ENCODE data around the gene NEURL1B. TPM values are rescaled to one million over a fixed set of nuclear protein-coding genes. Genes with fewer than 3 reads are reported as not detected.

Gene NEURL1B
- total RNA-seq, 4 donors from 2014 or later: 21.7 to 59.9 (median 41.5) TPM

- Histone ChIP-seq H3K27ac (no peak overlapping the region), H3K4me1 (peaks cover 0 to 11% (median 0%) of the 10 kb centered on the region in 3 donors), H3K27me3 (no peaks in the 10 kb centered on the region), H3K4me3 (no peak overlapping the region), H3K36me3 (no peaks in the 10 kb centered on the region), H3K9me3 (no peaks in the 10 kb centered on the region)
- no peak for ATAC-seq
- WGBS, 2 donors (ENCODE audit: low coverage in 1 of 2): 100% methylated on average over 1 of the region's 3 CpGs; no CpG with 5 or more reads in 1 of the 2 donors
- TF ChIP-seq EP300 (IDR thresholded peaks at IDR 0.05): no peak
- TF ChIP-seq POLR2A (IDR thresholded peaks at IDR 0.05): no peak
- no peak for TF ChIP-seq CTCF (IDR thresholded peaks at IDR 0.05)
- no peak for TF ChIP-seq POLR2AphosphoS5 (IDR thresholded peaks at IDR 0.05)
Measured at GRCh38 chr5:172633403-172633970, 7.6 kb upstream of the NEURL1B start.

- ATAC-seq: no peak
- Histone ChIP-seq H3K27ac (no peak overlapping the region), H3K4me1 (peaks cover 0 to 11% (median 0%) of the 10 kb centered on the region in 3 donors), H3K9me3 (no peaks in the 10 kb centered on the region), H3K27me3 (no peaks in the 10 kb centered on the region), H3K36me3 (no peaks in the 10 kb centered on the region), H3K4me3 (no peak overlapping the region)
- TF ChIP-seq CTCF (IDR thresholded peaks at IDR 0.05): no peak
- no peak for TF ChIP-seq EP300 (IDR thresholded peaks at IDR 0.05)
- no peak for TF ChIP-seq POLR2A (IDR thresholded peaks at IDR 0.05)
- no peak for TF ChIP-seq POLR2AphosphoS5 (IDR thresholded peaks at IDR 0.05)
- 100% methylated on average over 1 of the region's 4 CpGs for WGBS, 2 donors (ENCODE audit: low coverage in 1 of 2)
Measured at GRCh38 chr5:172634106-172634899, 6.8 kb upstream of the NEURL1B start.

GRCh38 chr5:172635038-172635437 lies 6.0 kb upstream of the NEURL1B start:
- no peak for ATAC-seq
- 85 to 93% methylated on average over 5 of the region's 12 CpGs for WGBS, 2 donors (ENCODE audit: low coverage in 1 of 2)
- no peak overlapping the region for H3K27ac ChIP-seq
- peaks cover 0 to 13% (median 0%) of the 10 kb centered on the region in 3 donors for H3K4me1 ChIP-seq
- H3K36me3 ChIP-seq: no peaks in the 10 kb centered on the region
- no peak overlapping the region for H3K4me3 ChIP-seq
- TF ChIP-seq CTCF (IDR thresholded peaks at IDR 0.05): no peak
- no peak for TF ChIP-seq EP300 (IDR thresholded peaks at IDR 0.05)
- no peak for TF ChIP-seq POLR2AphosphoS5 (IDR thresholded peaks at IDR 0.05)
- TF ChIP-seq POLR2A (IDR thresholded peaks at IDR 0.05): no peak
- H3K27me3 ChIP-seq: no peaks in the 10 kb centered on the region
- H3K9me3 ChIP-seq: no peaks in the 10 kb centered on the region

GRCh38 chr5:172636279-172637050 lies 4.6 kb upstream of the NEURL1B start:
- H3K36me3 ChIP-seq: no peaks in the 10 kb centered on the region
- H3K9me3 ChIP-seq: no peaks in the 10 kb centered on the region
- TF ChIP-seq POLR2A (IDR thresholded peaks at IDR 0.05): no peak
- TF ChIP-seq CTCF (IDR thresholded peaks at IDR 0.05): no peak
- no peak for TF ChIP-seq POLR2AphosphoS5 (IDR thresholded peaks at IDR 0.05)
- TF ChIP-seq EP300 (IDR thresholded peaks at IDR 0.05): no peak
- H3K4me1 ChIP-seq: peaks cover 2 to 25% (median 4%) of the 10 kb centered on the region in 3 donors
- H3K4me3 ChIP-seq: no peak overlapping the region
- WGBS, 2 donors (ENCODE audit: low coverage in 1 of 2): 89 to 100% methylated on average over 1 to 10 of the region's 11 CpGs
- no peak for ATAC-seq
- H3K27ac ChIP-seq: no peak overlapping the region
- no peaks in the 10 kb centered on the region for H3K27me3 ChIP-seq

Measured in gastroesophageal sphincter (tissue), 4 donors.